SK-N-SH treated with all-trans-retinoic acid at 6 μM for 48 hours (cell line): ENCODE measurements around the gene MAST4.

ENCODE experiments used
- ATAC-seq: fragments of 200-7000 bp; cut with Tn5 transposase; 3 replicates; pipeline ENCODE4 v1.9.1; 2020; ENCODE audit warnings: mild to moderate bottlenecking, moderate library complexity
- ARNTL ChIP-seq: fragments of 450-650 bp; formaldehyde crosslinking; IDR thresholded peaks from 2 replicates; pipeline ENCODE4 v1.5.0; 2020; ENCODE audit warnings: low read depth, mild to moderate bottlenecking, moderate library complexity, borderline replicate concordance
- BACH2 ChIP-seq: fragments of 250-450 bp; sonication (Bioruptor Pico); IDR thresholded peaks from 2 replicates; pipeline ENCODE4 v1.9.0; 2021; ENCODE audit warnings: mild to moderate bottlenecking, borderline replicate concordance
- CSDC2 ChIP-seq: fragments of 250-450 bp; sonication (Bioruptor Pico); IDR thresholded peaks from 2 replicates; pipeline ENCODE4 v1.5.0; 2020; ENCODE audit warnings: mild to moderate bottlenecking, moderate library complexity
- CSRNP3 ChIP-seq: fragments of 250-450 bp; sonication (Bioruptor Pico); IDR thresholded peaks from 2 replicates; pipeline ENCODE4 v1.5.1; 2021; ENCODE audit warnings: mild to moderate bottlenecking, moderate library complexity
- ESRRG ChIP-seq: fragments of 250-450 bp; sonication (Bioruptor Pico); IDR thresholded peaks from 2 replicates; pipeline ENCODE4 v1.6.1; 2021; ENCODE audit warnings: mild to moderate bottlenecking
- GLIS3 ChIP-seq: fragments of 250-450 bp; sonication (Bioruptor Pico); IDR thresholded peaks from 2 replicates; pipeline ENCODE4 v1.5.0; 2020; ENCODE audit warnings: mild to moderate bottlenecking, moderate library complexity
- ISL1 ChIP-seq: fragments of 250-450 bp; sonication (Bioruptor Pico); IDR thresholded peaks from 2 replicates; pipeline ENCODE4 v2.1.2; 2022; ENCODE audit warnings: mild to moderate bottlenecking, moderate library complexity
- OSR1 ChIP-seq: fragments of 250-450 bp; sonication (Bioruptor Pico); IDR thresholded peaks from 2 replicates; pipeline ENCODE4 v1.8.0; 2022; ENCODE audit warnings: moderate library complexity, mild to moderate bottlenecking, inconsistent platforms
- POU6F1 ChIP-seq: fragments of 250-450 bp; sonication (Bioruptor Pico); IDR thresholded peaks from 2 replicates; pipeline ENCODE4 v1.8.0; 2021; ENCODE audit warnings: low read depth, mild to moderate bottlenecking, moderate library complexity, borderline replicate concordance
- PPARA ChIP-seq: fragments of 250-450 bp; sonication (Bioruptor Pico); IDR thresholded peaks from 2 replicates; pipeline ENCODE4 v1.5.0; 2020; ENCODE audit warnings: mild to moderate bottlenecking, borderline replicate concordance
- RARB ChIP-seq: fragments of 250-450 bp; sonication (Bioruptor Pico); IDR thresholded peaks from 2 replicates; pipeline ENCODE4 v1.8.0; 2021; ENCODE audit warnings: mild to moderate bottlenecking, moderate library complexity
- SNAI2 ChIP-seq: fragments of 250-450 bp; sonication (Bioruptor Pico); IDR thresholded peaks from 2 replicates; pipeline ENCODE4 v1.5.0; 2020; ENCODE audit warnings: mild to moderate bottlenecking, moderate library complexity
- TCF4 ChIP-seq: fragments of 250-450 bp; sonication (Bioruptor Pico); IDR thresholded peaks from 2 replicates; pipeline ENCODE4 v1.8.0; 2021; ENCODE audit warnings: mild to moderate bottlenecking, moderate library complexity, borderline replicate concordance
- TOX ChIP-seq: fragments of 250-450 bp; sonication (Bioruptor Pico); IDR thresholded peaks from 2 replicates; pipeline ENCODE4 v1.8.0; 2021; ENCODE audit warnings: mild to moderate bottlenecking, moderate library complexity, borderline replicate concordance
- ZC3H10 ChIP-seq: fragments of 250-450 bp; sonication (Bioruptor Pico); IDR thresholded peaks from 2 replicates; pipeline ENCODE4 v1.5.1; 2021; ENCODE audit warnings: mild to moderate bottlenecking, moderate library complexity
- ZFP3 ChIP-seq: fragments of 250-450 bp; sonication (Bioruptor Pico); IDR thresholded peaks from 2 replicates; pipeline ENCODE4 v1.5.0; 2020; ENCODE audit warnings: mild to moderate bottlenecking, moderate library complexity
- ZFP30 ChIP-seq: fragments of 450-650 bp; formaldehyde crosslinking; IDR thresholded peaks from 2 replicates; pipeline ENCODE4 v1.5.0; 2022; ENCODE audit warnings: mild to moderate bottlenecking, moderate library complexity
- ZNF565 ChIP-seq: fragments of 450-650 bp; formaldehyde crosslinking; conservative IDR thresholded peaks from 2 replicates; pipeline ENCODE4 v1.5.0; 2020; ENCODE audit warnings: low read depth, mild to moderate bottlenecking, moderate library complexity
- ZNF70 ChIP-seq: fragments of 450-650 bp; formaldehyde crosslinking; IDR thresholded peaks from 2 replicates; pipeline ENCODE4 v1.5.0; 2020; ENCODE audit warnings: mild to moderate bottlenecking, moderate library complexity
- ZNF8 ChIP-seq: fragments of 450-650 bp; formaldehyde crosslinking; IDR thresholded peaks from 2 replicates; pipeline ENCODE4 v1.5.0; 2020; ENCODE audit warnings: mild to moderate bottlenecking, moderate library complexity
- TF ChIP-seq, protein P1 (sequence below): fragments of 250-450 bp; sonication (Bioruptor Pico); IDR thresholded peaks from 2 replicates; pipeline ENCODE4 v1.8.0; 2020; ENCODE audit warnings: mild to moderate bottlenecking, moderate library complexity, borderline replicate concordance
- TF ChIP-seq, protein P2 (sequence below): fragments of 250-450 bp; sonication (Bioruptor Pico); IDR thresholded peaks from 2 replicates; pipeline ENCODE4 v1.5.1; 2020; ENCODE audit warnings: low read depth, mild to moderate bottlenecking, moderate library complexity

Gene MAST4

GRCh38 chr5:67154556-67155206 lies 558.5 kb downstream of the MAST4 start:
- TF ChIP-seq ZNF70 (CRISPR knock-in tag) (no peak), ZC3H10 (CRISPR knock-in tag) (no peak), ZNF8 (CRISPR knock-in tag) (no peak), ARNTL (CRISPR knock-in tag) (no peak), CSRNP3 (CRISPR knock-in tag) (no peak), GLIS3 (CRISPR knock-in tag) (no peak), ZFP3 (CRISPR knock-in tag) (no peak), CSDC2 (CRISPR knock-in tag) (no peak), ZNF565 (CRISPR knock-in tag) (no peak), SNAI2 (CRISPR knock-in tag) (no peak), PPARA (CRISPR knock-in tag) (no peak), TOX (CRISPR knock-in tag) (no peak), ESRRG (no peak), BACH2 (CRISPR knock-in tag) (no peak)
- TF ChIP-seq, protein P1, sequence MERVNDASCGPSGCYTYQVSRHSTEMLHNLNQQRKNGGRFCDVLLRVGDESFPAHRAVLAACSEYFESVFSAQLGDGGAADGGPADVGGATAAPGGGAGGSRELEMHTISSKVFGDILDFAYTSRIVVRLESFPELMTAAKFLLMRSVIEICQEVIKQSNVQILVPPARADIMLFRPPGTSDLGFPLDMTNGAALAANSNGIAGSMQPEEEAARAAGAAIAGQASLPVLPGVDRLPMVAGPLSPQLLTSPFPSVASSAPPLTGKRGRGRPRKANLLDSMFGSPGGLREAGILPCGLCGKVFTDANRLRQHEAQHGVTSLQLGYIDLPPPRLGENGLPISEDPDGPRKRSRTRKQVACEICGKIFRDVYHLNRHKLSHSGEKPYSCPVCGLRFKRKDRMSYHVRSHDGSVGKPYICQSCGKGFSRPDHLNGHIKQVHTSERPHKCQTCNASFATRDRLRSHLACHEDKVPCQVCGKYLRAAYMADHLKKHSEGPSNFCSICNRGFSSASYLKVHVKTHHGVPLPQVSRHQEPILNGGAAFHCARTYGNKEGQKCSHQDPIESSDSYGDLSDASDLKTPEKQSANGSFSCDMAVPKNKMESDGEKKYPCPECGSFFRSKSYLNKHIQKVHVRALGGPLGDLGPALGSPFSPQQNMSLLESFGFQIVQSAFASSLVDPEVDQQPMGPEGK (CRISPR knock-in tag) = no peak
- TF ChIP-seq, protein P2, sequence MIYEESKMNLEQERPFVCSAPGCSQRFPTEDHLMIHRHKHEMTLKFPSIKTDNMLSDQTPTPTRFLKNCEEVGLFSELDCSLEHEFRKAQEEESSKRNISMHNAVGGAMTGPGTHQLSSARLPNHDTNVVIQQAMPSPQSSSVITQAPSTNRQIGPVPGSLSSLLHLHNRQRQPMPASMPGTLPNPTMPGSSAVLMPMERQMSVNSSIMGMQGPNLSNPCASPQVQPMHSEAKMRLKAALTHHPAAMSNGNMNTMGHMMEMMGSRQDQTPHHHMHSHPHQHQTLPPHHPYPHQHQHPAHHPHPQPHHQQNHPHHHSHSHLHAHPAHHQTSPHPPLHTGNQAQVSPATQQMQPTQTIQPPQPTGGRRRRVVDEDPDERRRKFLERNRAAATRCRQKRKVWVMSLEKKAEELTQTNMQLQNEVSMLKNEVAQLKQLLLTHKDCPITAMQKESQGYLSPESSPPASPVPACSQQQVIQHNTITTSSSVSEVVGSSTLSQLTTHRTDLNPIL (CRISPR knock-in tag) = no peak
- TF ChIP-seq, all 23 proteins: peak for 0
- no peak for ATAC-seq

DNA sequence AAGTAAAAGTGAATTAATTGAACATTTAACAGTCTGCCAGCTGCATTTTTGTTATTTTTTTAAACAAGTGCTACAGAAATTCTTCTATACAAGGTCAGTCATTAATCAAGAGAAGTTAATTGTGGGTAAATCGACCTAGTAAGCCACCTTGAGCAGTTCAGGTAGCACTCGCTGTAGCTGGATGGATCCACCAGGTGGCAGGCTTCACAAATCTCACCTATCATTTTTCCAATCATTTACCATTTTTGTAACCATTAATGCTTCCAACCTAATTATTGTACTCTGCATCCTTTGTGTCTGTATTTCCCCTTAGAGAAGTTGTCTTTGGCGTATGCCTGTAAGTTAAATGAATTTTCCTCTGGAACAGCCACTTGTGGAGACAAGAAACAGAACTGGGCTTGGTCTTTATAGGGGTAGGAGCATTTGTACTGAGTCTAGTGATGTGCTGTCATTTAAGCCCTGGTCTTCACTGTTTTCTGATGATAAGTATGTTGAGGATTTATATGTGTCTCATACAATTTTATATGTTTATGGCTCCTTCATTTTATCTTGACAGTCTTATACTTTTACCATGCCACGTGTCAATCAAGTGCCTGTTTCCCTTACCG lies 560.9 kb downstream of the MAST4 start:
- ATAC-seq = peak; percentile 72
- TF ChIP-seq TOX (CRISPR knock-in tag) = no peak
- TF ChIP-seq TCF4 (CRISPR knock-in tag) = peak; percentile 30; the same call in 1 of the 2 replicates
- TF ChIP-seq, all 23 proteins: peak for 1

- ATAC-seq = no peak
- TF ChIP-seq CSRNP3 (CRISPR knock-in tag) (no peak), OSR1 (CRISPR knock-in tag) (no peak), RARB (CRISPR knock-in tag) (no peak), BACH2 (CRISPR knock-in tag) (no peak), ZNF8 (CRISPR knock-in tag) (no peak), SNAI2 (CRISPR knock-in tag) (no peak), GLIS3 (CRISPR knock-in tag) (no peak), ESRRG (no peak), ISL1 (CRISPR knock-in tag) (no peak), ZNF565 (CRISPR knock-in tag) (no peak), ZFP30 (CRISPR knock-in tag) (no peak), ZFP3 (CRISPR knock-in tag) (no peak), CSDC2 (CRISPR knock-in tag) (no peak), POU6F1 (CRISPR knock-in tag) (no peak)
- TF ChIP-seq, protein P2 (CRISPR knock-in tag) = no peak
- TF ChIP-seq, protein P1 (CRISPR knock-in tag) = no peak
These were observed 564.1 kb downstream of the MAST4 start for GRCh38 chr5:67160272-67160671.
